ENCODE measurements around the gene GNS.

DNA sequence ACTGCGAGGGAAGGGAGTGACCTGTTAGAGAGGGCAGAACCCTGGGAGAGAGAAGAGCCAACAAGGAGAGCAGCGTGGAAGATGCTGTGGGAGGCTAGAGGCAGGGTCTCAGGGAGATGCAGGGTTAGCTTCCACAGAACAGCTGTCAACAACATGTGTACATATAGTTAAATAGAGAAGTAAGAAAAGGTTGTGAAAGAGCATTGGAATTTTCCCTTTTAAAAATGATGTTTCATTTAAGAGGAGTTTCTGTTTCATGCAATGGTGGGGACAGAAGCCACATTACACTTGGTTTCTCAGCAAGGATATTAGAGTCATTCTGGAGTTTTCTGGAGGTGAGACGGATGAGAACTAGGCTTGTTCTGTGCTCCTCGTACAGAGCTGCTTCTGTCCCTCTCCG is 41.4 kb upstream of the GNS start:
- TF ChIP-seq, protein P1, sequence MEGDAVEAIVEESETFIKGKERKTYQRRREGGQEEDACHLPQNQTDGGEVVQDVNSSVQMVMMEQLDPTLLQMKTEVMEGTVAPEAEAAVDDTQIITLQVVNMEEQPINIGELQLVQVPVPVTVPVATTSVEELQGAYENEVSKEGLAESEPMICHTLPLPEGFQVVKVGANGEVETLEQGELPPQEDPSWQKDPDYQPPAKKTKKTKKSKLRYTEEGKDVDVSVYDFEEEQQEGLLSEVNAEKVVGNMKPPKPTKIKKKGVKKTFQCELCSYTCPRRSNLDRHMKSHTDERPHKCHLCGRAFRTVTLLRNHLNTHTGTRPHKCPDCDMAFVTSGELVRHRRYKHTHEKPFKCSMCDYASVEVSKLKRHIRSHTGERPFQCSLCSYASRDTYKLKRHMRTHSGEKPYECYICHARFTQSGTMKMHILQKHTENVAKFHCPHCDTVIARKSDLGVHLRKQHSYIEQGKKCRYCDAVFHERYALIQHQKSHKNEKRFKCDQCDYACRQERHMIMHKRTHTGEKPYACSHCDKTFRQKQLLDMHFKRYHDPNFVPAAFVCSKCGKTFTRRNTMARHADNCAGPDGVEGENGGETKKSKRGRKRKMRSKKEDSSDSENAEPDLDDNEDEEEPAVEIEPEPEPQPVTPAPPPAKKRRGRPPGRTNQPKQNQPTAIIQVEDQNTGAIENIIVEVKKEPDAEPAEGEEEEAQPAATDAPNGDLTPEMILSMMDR (conservative IDR thresholded peaks at IDR 0.05; ENCODE audit: low read depth, low read length): no peak
- no peak for TF ChIP-seq EZH2 (IDR thresholded peaks at IDR 0.05; ENCODE audit: borderline replicate concordance, low read depth, low read length, poor library complexity, severe bottlenecking)

Measured in A673 (cell line).